Stimulated activated CD4-positive, alpha-beta T cell treated with anti-CD3 and anti-CD28 coated beads, Interleukin-1b, Interleukin-23, amount 100 ng/mL, for 48 hours (primary cell): ENCODE measurements around the gene AFG3L2.
"Not testable (repeated sequence)": the region's sequence is repeated elsewhere in the genome, so short reads cannot be mapped to it uniquely, and the experiment has no call there.

Experiments used
- DNase-seq: peaks from one replicate; pipeline ENCODE4 v3.0.0-alpha.2; 2020

AFG3L2 gene

DNA sequence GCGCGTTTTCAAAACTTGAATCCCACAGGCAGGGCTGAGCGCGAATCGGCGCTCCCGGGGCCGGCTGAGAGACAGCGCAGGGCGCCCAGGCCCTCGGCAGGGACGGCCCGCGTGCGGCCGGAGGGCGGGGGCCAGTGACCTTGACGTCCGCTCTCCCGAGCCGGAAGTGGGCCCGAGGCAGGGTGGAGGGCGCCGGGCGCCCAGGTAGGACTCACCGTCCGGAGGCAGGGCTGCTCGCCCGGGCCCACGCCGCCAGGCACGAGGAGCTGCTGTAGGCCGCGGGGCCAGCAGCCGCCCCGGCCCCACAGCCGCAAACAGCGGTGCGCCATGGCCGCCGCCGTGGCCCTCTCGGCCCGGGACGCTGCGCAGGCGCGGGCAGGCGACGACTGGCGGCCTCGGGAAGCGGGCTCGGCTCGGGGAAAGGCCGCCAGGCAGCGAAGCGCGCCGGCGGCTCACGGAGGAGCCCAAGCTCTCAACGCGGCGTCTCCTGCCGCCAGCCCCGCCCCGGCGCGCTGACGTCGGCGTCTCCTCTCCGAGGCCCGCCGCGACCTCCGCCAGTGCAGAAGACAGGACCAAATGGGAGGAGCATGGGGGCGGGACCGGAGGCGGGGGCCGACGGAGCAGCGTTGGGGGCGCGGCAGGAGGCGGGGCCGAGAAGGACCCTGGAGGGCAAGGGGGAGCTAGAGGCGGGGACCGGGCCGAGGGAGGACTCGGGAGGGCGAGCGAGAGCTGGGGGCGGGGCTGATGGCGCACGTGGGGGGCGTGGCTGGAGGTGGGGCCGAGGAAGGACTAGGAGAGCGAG, at the start of gene AFG3L2:
TSS of gene AFG3L2 (minus strand) at position 474 of the 802 bp plus-strand sequence. CDS start at position 329, 145 bp downstream.
- peak; percentile 100 for DNase-seq

DNA sequence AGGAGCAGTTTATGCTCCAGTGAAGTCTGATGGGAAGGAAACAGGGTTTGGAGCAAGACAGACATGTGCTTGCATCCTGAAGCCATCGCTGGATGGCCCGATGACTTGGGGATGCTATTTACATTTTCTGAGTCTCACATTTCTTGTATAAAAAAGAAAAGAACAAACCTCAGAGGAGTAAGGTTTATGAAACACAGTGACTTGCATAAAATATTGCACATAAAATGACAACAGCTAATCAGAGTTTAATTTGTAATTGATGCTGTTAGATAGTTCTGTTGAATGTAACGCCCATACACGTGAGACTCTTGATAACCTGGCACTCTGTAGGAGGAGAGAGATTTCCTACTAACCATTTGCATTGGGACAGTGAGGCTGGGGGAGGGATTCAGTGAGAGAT, 47.2 kb upstream of the AFG3L2 start:
- no peak for DNase-seq

GRCh38 chr18:12423820-12424219, 46.8 kb upstream of the AFG3L2 start:
- DNase-seq = no peak

DNA sequence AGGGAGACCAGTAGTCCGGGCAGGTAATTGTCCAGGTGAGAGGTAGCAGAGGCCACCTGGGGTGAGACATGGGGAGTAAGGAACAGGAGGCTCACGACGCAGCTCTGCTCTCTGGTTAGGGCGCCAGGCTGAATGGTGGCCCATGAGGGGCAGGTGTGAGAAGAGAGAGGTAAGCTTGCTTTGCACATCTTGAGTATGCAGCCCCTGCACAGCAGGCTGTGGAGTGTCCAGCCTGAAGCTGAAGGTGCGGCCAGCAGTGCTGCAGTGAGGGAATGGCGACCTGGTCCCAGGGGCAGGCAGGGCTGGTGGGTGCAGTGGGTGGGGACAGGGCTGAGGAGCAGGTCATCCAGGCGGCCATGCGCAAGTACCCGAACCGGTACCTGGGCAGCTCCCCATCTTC, 46.4 kb upstream of the AFG3L2 start:
- no peak for DNase-seq

GRCh38 chr18:12422936-12423335, 45.9 kb upstream of the AFG3L2 start:
- DNase-seq = no peak

DNA sequence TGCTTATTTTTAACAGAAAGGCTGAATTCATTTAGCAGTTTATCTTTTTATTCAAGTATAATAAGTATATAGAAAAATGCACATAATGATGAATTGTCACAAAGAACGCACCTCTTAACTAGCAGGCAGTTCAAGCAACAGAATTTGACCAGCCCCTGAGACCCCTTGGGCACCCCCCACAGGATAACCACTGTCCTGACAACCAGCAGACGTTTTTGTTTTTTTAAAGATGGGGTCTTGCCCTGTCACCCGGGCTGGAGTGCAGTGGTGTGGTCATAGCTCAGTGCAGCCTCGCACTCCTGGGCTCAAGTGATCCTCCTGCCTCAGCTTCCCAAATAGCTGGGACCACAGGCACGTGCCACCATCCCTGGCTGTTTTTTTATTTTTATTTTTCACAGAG, 44.7 kb upstream of the AFG3L2 start:
- DNase-seq = no peak

GRCh38 chr18:12420821-12421421, 43.9 kb upstream of the AFG3L2 start:
- no peak for DNase-seq

- no peak for DNase-seq
Measured at GRCh38 chr18:12417687-12418086, 40.7 kb upstream of the AFG3L2 start.

- no peak for DNase-seq
Measured at GRCh38 chr18:12416098-12416729, 39.2 kb upstream of the AFG3L2 start.

DNA sequence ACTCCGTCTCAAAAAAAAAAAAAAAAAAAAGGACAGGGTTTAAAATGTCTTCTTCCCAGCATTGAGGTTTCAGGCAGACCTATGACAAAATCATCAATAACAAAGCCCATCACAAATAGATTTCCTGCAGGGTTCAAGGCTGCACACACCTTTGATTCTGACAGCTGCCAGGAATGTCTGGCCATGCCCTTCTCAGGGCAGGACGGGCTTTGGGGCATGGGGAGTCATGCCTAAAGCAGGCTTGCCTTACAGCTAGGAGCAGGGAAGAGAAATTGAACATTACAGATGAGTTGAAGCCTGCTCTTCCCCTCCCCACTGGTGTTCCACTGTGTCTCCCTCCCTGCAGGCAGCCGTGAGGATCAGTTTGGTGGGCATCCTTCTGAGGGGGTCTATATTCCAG, 34.4 kb upstream of the AFG3L2 start:
- DNase-seq = no peak

- not testable (repeated sequence) for DNase-seq
Measured at GRCh38 chr18:12410747-12411146, 33.7 kb upstream of the AFG3L2 start.

DNA sequence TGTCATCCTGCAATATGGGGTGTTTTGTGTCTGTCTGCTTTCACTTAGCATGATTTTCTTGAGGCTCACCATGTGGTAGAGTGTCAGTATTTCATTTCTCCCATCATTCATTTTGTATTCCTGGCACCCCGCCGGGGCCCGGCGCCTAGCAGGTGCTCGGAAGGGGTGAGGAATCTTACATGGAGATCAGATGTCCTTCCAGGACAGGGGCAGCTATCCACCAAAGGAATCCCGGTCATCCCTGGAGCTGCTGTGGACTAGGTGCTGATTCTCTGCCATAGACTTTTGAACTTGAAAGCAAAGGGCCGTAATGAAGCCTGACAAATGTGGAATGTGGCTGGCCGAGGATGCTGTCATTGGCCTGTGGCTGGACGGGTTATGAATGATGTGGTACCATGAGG, 33.1 kb upstream of the AFG3L2 start:
- no peak for DNase-seq

- no peak for DNase-seq
Measured at GRCh38 chr18:12409469-12409868, 32.4 kb upstream of the AFG3L2 start.

GRCh38 chr18:12408247-12408869, 31.3 kb upstream of the AFG3L2 start:
- no peak for DNase-seq

DNA sequence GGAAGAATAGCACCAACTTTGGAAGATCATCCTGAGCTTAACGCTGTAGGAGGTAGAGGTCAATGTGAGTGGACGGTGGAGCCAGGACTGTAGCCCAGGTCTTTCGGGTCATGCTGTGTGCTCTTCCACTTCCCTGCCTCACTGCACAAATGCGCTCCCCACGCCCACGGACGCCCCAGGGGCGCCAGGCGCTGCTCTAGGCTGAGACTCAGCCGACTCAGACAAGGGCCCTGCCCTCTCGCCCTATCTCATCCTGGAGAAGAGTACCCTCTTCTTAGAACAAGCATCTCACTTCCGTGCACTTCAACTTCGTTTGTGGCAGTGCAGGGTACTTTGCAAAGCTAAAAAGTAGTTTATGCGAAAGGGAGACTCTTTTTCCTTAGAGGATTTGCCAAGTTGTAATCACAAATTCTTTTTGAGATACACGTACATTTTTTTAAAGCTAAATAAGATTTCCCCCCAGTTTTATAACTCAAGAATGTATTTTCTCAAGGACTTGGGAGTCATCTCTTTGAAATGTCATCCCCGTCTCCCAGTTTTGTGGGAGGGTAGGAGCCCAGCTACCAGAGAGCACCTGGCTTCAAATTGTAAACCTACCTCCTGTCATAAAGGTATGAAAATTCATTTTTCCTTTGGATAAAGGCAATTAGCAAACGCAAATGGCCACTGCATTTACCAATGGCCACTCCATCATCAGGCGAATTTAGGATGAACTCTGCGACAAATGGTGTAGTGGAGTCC, 29.5 kb upstream of the AFG3L2 start:
- no peak for DNase-seq

DNA sequence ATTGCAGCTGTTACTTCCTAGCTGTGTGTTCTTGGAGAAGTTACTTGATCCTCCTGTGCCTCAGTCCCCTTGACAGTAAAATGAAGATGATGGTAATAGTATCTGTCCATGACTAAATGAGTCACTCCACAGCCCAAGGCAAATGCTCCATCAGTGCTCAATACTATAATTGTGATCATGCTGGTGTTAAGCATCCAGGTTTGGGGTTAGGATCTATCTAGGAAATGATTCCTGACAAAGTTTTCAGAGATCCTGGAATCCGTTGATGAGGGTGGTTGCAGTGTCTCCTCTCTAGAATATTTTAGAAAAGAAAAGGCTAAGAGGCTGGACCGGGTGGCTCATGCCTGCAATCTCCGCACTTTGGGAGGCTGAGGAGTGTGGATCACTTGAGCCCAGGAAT, 28.0 kb upstream of the AFG3L2 start:
- DNase-seq = no peak

- no peak for DNase-seq
Measured at GRCh38 chr18:12403601-12404506, 26.8 kb upstream of the AFG3L2 start.

- no peak for DNase-seq
Measured at GRCh38 chr18:12401881-12402280, 24.9 kb upstream of the AFG3L2 start.

DNA sequence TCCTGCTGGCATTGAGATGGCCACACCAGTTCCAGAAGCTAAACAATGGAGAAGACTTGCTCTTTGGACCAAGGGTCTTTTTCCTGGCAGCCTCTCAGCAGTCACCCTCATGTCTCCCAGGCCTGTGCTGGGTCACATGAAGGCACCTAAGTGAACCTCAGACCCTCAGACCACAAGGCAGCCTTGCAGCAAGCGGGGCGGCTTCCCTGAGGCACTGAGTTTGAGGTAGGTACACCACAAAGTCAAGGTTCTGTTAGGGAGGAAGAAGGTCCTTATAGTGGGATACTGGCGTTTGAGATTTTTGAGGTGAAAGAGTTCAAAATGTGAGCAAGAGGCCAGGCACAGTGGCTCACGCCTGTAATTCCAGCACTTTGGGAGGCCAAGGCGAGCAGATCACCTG, 22.2 kb upstream of the AFG3L2 start:
- DNase-seq = no peak

DNA sequence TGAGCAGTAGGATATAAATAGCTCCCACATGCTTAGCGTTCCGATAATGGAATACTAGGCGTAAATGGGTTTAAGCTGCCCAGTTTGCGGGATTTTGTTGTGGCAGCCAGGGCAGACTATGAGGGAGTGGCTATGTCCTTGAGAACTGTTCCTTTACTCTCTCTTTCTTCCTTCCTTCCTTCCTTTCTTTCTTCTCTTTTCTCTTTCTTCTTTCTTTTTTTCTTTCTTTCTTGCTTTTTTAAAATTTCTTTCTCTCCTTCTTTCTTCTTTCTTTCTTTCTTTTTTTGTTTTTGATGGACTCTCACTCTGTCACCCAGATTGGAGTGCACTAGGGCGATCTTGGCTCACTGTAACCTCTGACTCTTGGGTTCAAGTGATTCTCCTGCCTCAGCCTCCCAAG, 21.6 kb upstream of the AFG3L2 start:
- no peak for DNase-seq

DNA sequence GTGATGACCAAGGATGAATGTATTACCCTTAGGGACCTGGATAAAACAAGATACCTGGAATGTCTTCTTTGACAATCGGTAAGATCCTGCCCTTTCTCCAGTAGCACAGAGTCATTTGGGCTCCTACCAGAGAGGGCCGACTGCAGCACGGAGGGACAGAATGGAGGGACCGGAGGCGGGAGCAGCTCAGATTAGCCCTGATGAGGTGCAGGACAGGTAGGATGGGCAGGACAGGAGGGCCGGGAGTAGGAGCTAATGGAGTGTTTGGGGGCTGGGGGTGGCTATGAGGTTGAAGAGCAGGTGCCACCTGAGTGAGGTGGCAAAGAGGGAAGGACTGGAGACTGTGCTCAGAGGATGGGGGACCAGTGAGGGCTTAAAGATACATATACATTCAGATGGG, 20.8 kb upstream of the AFG3L2 start:
- no peak for DNase-seq

DNA sequence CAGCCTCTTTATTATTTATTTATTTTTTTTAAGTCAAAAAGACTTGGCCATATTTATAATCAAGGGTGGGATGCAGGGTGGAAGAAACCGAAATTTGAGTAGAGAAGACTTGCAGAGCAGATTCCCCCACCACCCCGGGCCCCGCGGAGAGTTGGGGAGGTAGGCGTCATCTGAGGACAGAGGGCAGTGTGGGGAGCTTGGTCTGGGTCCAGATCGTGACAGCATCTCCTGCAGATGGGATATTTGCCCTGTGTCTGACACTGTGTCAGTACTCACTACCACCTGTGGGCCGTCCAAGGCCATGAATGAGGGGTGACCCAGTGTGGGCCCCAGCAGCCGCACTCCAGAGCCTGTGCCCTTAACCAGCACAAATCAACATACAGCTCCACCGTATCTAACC, 20.2 kb upstream of the AFG3L2 start:
- no peak for DNase-seq
